Osteocyte (in vitro differentiated cells): ENCODE data around the gene ASIC1. TPM values are rescaled to one million over a fixed set of nuclear protein-coding genes. Genes with fewer than 3 reads are reported as not detected.

ENCODE experiments used
- DNase-seq: peaks from one replicate; pipeline ENCODE4 v3.0.0; 2021; ENCODE audit warnings: mixed read lengths; ENCODE audit not compliant: unreplicated experiment; ENCODE audit errors: extremely low spot score
- H3K27ac Mint-ChIP-seq: one replicate; pipeline ENCODE4 v1.8.0; 2021; ENCODE audit warnings: mild to moderate bottlenecking, mixed read lengths; ENCODE audit not compliant: unreplicated experiment
- H3K27me3 Mint-ChIP-seq: one replicate; pipeline ENCODE4 v1.8.0; 2021; ENCODE audit warnings: mixed read lengths; ENCODE audit not compliant: unreplicated experiment
- H3K36me3 Mint-ChIP-seq: one replicate; pipeline ENCODE4 v1.8.0; 2021; ENCODE audit warnings: mixed read lengths; ENCODE audit not compliant: unreplicated experiment
- H3K4me1 Mint-ChIP-seq: one replicate; pipeline ENCODE4 v1.8.0; 2021; ENCODE audit warnings: mixed read lengths; ENCODE audit not compliant: unreplicated experiment
- H3K4me3 Mint-ChIP-seq: one replicate; pipeline ENCODE4 v1.8.0; 2021; ENCODE audit warnings: mild to moderate bottlenecking, moderate library complexity, mixed read lengths; ENCODE audit not compliant: unreplicated experiment
- H3K9me3 Mint-ChIP-seq: one replicate; pipeline ENCODE4 v1.8.0; 2021; ENCODE audit warnings: mixed read lengths; ENCODE audit not compliant: unreplicated experiment
- CTCF ChIP-seq: fragments of 200-600 bp; sonication (generic); IDR thresholded peaks from 2 replicates; pipeline ENCODE4 v1.5.0; 2021; ENCODE audit warnings: antibody characterized with exemption, mild to moderate bottlenecking, moderate library complexity
- total RNA-seq: library from RNA; stranded (reverse); gene quantifications from 2 replicates; pipeline ENCODE4 v1.2.1, GENCODE V29; 2021

The ASIC1 gene
- total RNA-seq, 1 donor from 2014 or later: 2.1 TPM

- peak; percentile 60 for TF ChIP-seq CTCF
- peak within 1 kb of the TSS; percentile 85 for H3K4me3 Mint-ChIP-seq
- peaks cover 15% of the 10 kb centered on the region for H3K36me3 Mint-ChIP-seq
- peak within 1 kb of the TSS; percentile 91 for H3K27ac Mint-ChIP-seq
- DNase-seq: peak; percentile 95
- H3K27me3 Mint-ChIP-seq: no peaks in the 10 kb centered on the region
- peaks cover 30% of the 10 kb centered on the region for H3K4me1 Mint-ChIP-seq
- H3K9me3 Mint-ChIP-seq: no peaks in the 10 kb centered on the region
Measured at GRCh38 chr12:50084775-50085614, 27.6 kb downstream of the ASIC1 start, which contains the start of gene SMARCD1. Gene SMARCD1, plus strand, starts transcription at chr12:50085342. Its CDS starts 28 bp downstream, at chr12:50085370.

- Mint-ChIP-seq H3K4me3 (peak overlapping the region; percentile 85), H3K36me3 (peaks cover 18% of the 10 kb centered on the region), H3K27me3 (no peaks in the 10 kb centered on the region), H3K4me1 (peaks cover 30% of the 10 kb centered on the region), H3K27ac (peak overlapping the region; percentile 87), H3K9me3 (no peaks in the 10 kb centered on the region)
- DNase-seq: no peak
- no peak for TF ChIP-seq CTCF
Measured at GRCh38 chr12:50085615-50086072, 28.2 kb downstream of the ASIC1 start.

GRCh38 chr12:50086148-50086547 lies 28.8 kb downstream of the ASIC1 start:
- DNase-seq: no peak
- Mint-ChIP-seq H3K27ac (peak overlapping the region; percentile 87), H3K9me3 (no peaks in the 10 kb centered on the region), H3K36me3 (peaks cover 20% of the 10 kb centered on the region), H3K4me3 (peak overlapping the region; percentile 85), H3K4me1 (peaks cover 30% of the 10 kb centered on the region), H3K27me3 (no peaks in the 10 kb centered on the region)
- TF ChIP-seq CTCF: no peak

GRCh38 chr12:50087151-50087550 lies 29.8 kb downstream of the ASIC1 start:
- DNase-seq: no peak
- no peaks in the 10 kb centered on the region for H3K27me3 Mint-ChIP-seq
- H3K27ac Mint-ChIP-seq: peak overlapping the region; percentile 18
- TF ChIP-seq CTCF: no peak
- no peak overlapping the region for H3K4me3 Mint-ChIP-seq
- no peaks in the 10 kb centered on the region for H3K9me3 Mint-ChIP-seq
- peaks cover 27% of the 10 kb centered on the region for H3K36me3 Mint-ChIP-seq
- peaks cover 30% of the 10 kb centered on the region for H3K4me1 Mint-ChIP-seq

- Mint-ChIP-seq H3K4me3 (no peak overlapping the region), H3K27me3 (no peaks in the 10 kb centered on the region)
Measured at GRCh38 chr12:50087995-50088394, 30.6 kb downstream of the ASIC1 start.

More at GRCh38 chr12:50087995-50088394, 30.6 kb downstream of the ASIC1 start:
- DNase-seq: no peak
- Mint-ChIP-seq H3K27ac (no peak overlapping the region), H3K4me1 (peaks cover 30% of the 10 kb centered on the region), H3K36me3 (peaks cover 28% of the 10 kb centered on the region), H3K9me3 (no peaks in the 10 kb centered on the region)
- no peak for TF ChIP-seq CTCF
